ENCODE measurements around the gene TRAF3IP1.
"Not testable (repeated sequence)": the region's sequence is repeated elsewhere in the genome, so short reads cannot be mapped to it uniquely, and the experiment has no call there.

The TRAF3IP1 gene

DNA sequence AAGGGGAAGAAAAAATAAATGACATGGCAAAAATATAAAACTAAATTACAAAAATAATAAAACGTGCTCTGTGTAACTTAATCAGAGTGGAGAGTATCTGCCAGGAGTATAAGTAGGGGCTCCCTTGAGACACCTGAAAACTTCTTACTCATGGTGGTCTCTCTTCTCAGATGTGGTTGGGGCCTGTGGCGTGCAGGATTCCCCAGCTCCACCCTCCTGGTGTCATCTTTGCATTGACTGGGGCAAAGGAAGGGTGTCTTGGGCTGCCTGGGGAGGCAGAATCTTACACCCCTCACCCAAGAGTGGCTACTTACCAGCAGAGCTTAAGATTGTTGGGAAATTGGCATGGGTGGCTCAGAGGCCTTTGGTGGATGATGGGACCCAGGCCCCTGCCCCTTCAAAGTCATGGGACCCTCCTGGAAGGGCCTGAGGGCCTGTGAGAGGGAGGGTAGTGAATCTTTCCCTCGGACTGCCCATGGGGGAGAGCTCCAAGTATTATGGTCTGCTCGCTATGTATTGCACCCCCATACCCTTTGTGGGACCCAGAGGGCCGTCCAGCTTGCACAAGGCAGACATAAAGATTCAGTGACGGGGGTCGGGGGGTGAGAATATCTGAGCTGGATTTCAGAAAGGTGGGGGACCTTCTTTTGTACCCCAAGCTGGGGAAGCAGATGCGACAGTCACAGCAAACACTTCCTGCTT, 6.9 kb upstream of the TRAF3IP1 start:
- FAIRE-seq, result no peak

- FAIRE-seq, result no peak
Measured at GRCh38 chr2:238313991-238314350, 6.3 kb upstream of the TRAF3IP1 start.

- FAIRE-seq, result no peak
Measured at GRCh38 chr2:238314576-238314975, 5.7 kb upstream of the TRAF3IP1 start.

GRCh38 chr2:238315031-238315595, 5.2 kb upstream of the TRAF3IP1 start:
- no peak for FAIRE-seq

DNA sequence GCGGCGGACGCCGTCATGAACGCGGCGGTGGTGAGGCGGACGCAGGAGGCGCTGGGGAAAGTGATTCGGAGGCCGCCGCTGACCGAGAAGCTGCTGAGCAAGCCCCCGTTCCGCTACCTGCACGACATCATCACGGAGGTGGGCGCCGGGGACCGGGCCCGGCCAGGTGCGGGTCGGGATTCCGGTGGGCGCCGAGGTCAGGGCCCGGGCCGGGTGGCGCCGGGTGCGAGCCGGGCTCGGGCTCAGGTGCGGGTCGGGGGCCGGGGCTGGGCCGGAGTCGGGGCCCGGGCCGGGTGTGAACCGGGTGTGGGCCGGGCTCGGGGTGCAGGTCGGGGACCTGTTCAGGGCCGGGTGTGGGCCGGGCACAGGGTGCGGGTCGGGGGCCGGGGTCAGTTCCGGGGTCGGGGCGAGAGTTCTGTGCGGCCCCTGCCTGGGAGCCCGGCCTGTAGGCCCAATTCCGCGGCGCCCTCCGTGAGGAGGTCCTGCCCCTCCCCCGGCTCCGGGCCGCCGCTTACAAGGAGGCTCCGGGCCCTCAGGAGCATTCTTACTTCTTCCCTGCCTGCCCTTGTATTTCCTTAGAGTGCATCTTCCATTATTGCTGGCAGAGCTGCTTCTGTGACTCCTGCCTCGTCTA, 447 bp downstream of the TRAF3IP1 start:
- no peak for FAIRE-seq

DNA sequence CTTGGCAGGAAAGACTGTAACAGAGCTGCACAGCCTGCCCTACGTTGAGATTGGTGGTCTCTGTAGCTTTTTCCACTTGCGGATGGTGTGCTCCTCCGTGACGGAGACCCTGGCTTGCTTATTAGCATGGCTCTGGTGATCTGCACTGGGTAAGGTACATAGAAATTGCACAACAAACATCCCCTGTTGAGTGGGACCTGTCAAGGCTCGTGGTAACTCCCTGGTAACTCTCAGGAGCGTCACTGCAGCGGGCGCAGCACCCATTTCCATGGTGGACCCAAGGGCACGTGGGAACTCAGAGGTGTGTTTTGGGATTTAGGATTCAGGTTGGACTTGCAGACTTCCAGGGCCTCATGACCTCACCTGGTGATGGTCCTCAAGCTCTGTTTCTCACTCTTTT, 1.1 kb downstream of the TRAF3IP1 start:
- FAIRE-seq, result no peak

DNA sequence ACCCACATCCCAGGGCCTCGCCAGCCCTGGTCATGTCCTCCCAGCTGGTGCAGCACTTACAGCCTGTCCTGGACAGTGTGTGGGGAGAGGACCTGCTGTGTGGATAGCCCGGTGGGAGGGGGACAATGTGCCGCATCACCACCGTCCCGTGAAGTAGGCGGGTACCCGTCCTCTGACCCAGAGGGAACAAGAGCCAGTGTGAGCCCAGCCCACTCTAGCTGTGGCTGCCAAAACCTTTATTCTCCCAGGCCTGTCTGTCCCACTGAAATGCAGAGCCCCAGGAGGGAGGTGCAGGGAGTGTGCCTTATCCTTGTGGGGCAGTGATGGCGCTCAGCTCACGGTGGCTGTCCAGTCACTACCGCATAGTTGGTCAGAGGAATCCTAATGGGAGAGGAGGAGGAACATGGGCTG, 1.7 kb downstream of the TRAF3IP1 start:
- FAIRE-seq, result no peak

- FAIRE-seq, result not testable (repeated sequence)
Measured at GRCh38 chr2:238324248-238324647, 3.9 kb downstream of the TRAF3IP1 start.

GRCh38 chr2:238325694-238326093, 5.4 kb downstream of the TRAF3IP1 start:
- no peak for FAIRE-seq

DNA sequence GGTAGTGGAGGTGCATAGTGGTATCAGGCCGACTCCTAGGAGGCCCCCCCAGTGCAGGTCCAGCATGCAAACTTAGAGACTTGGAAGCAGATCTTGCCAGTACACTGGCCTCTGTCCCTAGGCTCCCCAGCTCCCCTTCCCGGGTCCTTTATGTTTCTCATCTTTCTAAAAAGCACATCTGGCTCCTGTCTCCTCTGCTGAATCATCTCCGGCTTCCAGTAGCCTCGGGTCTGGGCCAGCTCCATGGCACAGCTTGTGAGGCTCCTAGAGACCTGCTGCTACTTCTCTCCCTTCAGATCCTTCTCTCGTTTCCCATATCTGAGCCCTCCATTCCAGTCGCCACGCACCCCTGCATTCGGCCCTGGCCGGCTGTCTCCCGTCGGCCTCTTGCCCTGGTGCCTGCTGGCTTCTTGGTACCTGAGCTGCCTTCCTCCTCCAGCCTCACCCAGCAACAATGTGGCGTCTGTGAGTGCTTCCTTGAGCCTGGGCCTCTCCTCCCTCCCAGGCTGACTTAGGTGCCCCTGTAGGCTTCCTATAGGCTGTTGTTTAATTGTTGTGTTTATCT, 6.6 kb downstream of the TRAF3IP1 start:
- FAIRE-seq, result no peak

DNA sequence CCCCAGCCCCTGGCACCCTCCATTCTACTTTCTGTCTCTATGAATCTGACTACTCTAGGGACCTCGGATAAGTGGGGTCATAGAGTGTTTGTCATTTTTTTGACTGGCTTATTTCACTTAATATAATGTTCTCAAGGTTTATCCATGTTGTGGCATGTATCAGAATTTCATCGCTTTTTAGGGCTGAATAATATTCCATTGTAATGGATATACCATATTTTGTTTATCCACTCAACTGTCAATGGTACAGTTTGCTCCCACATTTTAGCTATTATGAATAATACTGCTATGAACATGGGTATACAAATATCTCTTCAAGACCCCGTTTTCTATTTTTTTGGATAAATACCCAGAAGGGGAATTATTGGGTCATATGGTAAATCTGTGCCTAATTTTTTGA, 7.4 kb downstream of the TRAF3IP1 start:
- FAIRE-seq, result no peak

DNA sequence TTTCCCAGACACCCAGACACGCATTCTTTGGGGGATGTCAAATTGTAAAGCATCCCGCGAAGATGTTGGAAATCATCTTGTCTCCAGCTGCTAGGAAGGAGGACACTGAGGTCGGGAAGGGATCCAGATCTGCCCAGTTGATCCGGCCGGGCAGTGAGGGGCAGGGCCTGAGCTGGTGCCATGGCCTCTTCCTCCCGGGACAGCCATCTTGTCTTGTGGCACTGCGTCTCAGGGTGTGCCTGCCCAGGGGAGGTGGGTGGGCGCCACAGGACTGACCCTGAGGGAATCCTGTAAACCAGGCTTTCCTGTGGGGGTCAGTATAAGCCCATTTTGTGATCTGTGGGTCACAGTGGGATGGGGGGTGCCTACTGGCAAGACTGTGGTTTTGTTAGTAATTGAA, 10.1 kb downstream of the TRAF3IP1 start:
- no peak for FAIRE-seq

DNA sequence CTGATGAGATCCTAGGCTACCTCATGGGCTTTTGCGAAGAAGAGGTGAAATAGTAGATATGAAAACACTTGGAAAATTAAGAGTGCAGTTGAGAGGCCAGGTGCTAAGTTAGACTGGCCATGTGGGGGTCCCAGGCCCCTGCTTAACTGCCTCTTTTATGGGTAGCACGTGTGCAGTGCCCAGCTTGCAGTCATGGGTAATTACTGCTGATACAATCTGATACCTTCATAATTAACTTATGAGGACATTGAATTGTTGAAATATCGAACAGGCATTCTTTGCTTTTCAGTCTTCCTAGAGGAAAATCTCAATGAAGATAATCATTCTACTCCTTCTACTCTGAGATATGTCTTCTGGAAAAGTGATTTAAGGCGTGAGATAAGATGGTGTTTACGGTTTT, 11.6 kb downstream of the TRAF3IP1 start:
- FAIRE-seq, result no peak

- FAIRE-seq, result no peak
Measured at GRCh38 chr2:238334885-238335284, 14.6 kb downstream of the TRAF3IP1 start.

DNA sequence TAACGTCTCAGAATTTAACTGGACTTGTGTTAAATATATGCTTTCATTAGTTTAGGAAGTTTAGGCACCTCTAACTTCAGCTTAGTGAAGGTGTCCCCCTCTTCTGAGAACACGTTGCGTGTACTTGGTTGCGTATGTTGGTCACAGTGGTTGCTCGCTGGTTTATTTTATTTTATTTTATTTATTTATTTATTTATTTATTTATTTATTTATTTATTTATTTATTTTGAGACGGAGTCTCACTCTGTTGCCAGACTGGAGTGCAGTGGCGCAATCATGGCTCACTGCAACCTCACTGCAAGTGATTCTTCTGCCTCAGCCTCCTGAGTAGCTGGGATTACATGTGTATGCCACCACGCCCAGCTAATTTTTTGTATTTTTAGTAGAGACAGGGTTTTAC, 15.3 kb downstream of the TRAF3IP1 start:
- FAIRE-seq, result not testable (repeated sequence)

DNA sequence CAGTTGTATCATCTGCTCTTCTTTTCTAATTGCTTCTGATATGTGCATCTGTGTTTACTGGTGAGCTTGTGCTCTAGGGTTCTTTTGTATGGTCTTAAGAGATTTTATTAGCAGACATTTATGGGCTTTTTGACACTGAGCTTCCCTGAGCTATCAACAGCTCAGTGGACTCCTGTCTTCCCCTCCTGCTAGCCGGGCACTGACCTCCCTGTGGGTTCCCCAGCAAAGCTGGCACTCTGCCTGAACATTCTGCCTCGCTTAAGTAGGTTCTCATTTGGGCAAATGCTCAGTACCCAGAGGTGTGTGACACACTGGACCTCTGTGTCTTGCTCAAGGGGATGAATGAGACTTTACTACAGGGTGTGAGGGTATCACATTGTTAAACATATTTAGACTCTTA, 15.8 kb downstream of the TRAF3IP1 start:
- FAIRE-seq, result no peak

DNA sequence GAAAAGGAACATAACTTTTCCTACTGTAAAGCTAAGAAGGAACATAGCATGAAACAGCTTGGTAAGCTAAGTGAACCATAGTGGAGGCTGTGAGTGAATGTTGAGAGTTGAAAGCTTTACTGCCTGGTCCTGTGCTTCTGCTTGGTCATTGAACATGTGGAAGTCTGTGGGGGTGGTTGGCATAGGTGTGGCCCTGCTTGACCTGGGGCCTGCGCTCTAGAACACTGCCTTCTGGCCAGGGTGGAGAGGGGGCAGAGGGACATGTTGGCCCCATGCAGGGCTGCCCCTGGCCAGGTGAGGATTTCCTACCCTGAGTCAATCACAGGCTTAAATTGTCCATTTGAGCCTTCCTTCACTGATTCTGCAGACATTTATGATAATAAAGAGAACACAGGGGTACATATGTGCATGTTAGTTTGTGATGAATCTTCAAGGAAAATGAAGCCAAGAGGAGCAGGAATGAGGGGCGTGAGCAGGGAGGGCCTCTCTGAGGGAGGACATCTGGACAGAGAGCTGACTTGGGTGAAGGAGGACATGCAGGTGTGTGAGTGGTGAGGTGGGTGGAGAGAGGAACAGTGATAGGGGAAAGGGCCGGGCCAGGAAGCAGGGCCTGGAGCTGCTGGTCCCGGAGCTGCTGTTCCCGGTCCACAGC, 16.6 kb downstream of the TRAF3IP1 start:
- no peak for FAIRE-seq

DNA sequence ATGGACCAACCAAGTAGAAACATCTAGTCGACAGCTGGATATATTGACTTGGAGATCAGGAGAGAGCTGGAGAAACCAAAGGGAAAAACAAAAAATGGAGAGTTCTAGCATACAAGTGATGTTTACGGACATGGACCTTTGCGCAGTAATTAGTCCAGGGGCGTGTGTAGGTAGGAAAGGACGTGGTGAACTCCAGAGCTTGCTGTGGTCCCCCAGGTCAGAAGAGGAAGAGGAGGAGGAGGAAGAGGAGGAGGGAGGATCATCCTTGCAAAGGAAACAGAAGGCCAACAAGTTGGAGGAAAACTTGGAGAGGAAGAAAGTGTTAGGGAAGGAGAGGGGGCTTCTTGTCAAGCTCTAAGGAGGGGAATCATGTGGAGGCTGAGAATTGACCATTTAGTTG, 17.5 kb downstream of the TRAF3IP1 start:
- FAIRE-seq, result no peak

- FAIRE-seq, result no peak
Measured at GRCh38 chr2:238338710-238339394, 18.5 kb downstream of the TRAF3IP1 start.

GRCh38 chr2:238339395-238339780, 19.1 kb downstream of the TRAF3IP1 start:
- FAIRE-seq, result no peak

DNA sequence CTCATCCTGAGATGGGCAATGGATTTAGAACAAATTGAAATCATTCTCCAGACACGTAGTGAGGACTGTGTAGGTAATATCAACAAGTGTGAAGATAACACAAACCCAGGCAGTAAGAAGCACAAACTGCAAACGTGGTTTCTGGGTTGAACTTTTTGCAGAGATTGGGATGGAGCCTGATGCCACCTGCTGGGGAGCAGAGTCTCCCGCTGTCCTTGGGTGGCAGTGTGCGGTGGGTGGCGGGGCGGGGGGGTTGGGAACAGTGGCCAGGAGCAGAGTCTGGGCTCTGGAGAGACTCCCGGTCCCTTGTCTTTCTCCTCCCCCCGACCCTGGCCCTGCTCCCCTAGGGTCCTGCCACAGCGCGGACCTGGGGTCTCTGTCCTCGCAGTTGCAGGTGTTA, 19.5 kb downstream of the TRAF3IP1 start:
- no peak for FAIRE-seq

GRCh38 chr2:238341536-238341935, 21.2 kb downstream of the TRAF3IP1 start:
- no peak for FAIRE-seq

GRCh38 chr2:238344035-238344434, 23.7 kb downstream of the TRAF3IP1 start:
- no peak for FAIRE-seq

Measured in colon (tissue), 2 donors.